SH-SY5Y (cell line): ENCODE results near the gene SEMA3D.
A peak's percentile ranks its signal among the peaks of the same experiment; 100 is the strongest.

Source experiments
- GATA2 ChIP-seq: IDR thresholded peaks from 2 replicates; pipeline ENCODE4 v1.6.1; 2011; ENCODE audit warnings: mild to moderate bottlenecking, low read depth, low read length
- GATA3 ChIP-seq: IDR thresholded peaks from 2 replicates; pipeline ENCODE4 v1.6.1; 2011; ENCODE audit warnings: low read depth, mild to moderate bottlenecking, low read length, moderate library complexity

The SEMA3D gene

DNA sequence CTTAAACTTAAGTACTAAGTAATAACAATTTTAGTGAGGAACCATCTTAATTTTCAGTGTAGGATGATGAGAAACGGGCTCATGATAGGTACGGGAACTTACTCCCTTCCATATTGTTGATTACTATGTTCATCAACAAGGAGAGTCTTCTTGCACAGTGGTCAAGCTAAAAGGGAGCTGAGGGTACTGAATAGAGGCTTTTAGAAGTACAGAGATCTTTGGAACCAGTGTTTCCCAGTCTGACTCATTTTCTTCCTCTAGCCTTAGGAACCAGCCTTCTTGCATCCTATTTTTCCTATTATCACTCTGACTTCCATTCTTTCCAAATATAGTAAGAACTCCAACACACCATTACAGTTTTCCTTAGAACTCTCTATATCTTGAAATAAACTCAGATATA, 17.6 kb upstream of the SEMA3D start:
- no peak for TF ChIP-seq GATA2
- TF ChIP-seq GATA3, result no peak

DNA sequence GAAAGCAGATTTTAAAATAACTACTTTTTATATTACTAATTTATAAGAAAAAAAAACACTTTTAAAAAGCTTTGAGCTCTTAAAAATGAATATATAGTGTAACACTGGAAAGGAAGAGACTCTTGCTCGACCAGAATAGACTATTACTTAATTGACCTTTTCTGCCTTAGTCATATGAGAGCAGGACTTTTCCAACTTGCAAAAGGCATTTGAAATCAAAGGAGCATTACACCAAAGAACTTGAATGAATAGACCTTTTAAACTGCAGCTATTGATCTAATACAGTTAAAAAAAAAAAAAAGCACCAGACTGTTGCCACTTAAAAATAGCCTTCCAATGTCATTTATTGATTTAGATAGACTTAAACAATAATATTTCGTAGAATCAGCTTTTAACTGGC, 17.2 kb upstream of the SEMA3D start:
- TF ChIP-seq GATA3 (no peak), GATA2 (no peak)

DNA sequence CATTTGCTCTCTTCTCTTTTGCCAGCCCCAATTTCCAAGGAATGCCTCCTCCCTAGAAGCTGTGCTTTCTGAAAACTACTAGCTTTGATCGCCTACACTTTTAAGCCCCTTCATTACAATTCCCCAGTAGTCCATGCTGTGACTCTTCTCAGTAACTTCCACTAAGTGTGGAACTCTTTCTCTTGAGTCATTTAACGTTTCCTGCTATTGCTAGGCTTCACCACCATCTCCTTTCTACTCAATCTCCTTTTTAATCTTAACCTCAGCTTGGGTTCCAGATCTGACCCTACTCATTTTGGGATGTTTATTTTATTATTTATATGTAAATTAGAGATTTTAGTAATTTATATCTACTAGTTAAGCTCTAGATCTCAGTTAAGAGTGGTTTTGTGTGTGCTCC, 14.4 kb upstream of the SEMA3D start:
- TF ChIP-seq GATA3 (no peak), GATA2 (no peak)

DNA sequence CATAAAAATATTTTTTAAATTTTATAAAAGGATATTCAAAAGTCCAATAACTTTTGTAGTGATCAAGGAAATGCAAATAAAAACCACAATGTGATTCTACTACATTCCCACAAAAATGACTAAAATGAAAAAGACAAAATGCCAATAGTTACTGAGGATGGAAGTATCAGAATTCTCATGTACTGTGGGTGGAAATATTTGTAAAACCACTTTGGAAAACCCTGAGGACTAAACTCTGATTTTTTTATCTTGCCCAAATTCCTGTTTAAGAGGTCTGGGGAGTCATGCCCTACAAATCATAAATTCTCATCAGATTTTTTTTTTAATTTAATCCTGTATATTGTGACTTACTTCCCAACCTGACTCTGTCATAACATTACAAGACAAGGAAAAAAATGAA, 9.8 kb upstream of the SEMA3D start:
- TF ChIP-seq GATA3 (no peak), GATA2 (no peak)

DNA sequence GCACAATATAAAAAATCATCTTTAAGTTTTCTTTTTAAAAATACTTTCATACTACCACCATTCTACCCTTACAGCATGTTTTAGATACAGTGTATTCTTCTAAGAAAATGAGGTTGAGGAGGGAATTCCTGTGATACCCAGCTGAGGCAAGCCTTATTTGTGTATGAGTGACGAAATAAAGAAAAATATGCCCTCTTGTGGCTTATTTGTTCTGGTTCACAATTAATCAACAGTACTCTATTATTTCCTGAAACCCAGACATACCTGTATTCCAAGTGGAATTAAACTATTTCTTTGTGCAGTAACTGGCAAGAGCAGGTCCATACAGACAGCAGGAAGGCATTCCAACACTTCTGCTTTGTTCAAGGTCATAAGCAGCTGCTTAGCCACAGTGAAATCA, 4.5 kb upstream of the SEMA3D start:
- TF ChIP-seq GATA3 (no peak), GATA2 (no peak)

DNA sequence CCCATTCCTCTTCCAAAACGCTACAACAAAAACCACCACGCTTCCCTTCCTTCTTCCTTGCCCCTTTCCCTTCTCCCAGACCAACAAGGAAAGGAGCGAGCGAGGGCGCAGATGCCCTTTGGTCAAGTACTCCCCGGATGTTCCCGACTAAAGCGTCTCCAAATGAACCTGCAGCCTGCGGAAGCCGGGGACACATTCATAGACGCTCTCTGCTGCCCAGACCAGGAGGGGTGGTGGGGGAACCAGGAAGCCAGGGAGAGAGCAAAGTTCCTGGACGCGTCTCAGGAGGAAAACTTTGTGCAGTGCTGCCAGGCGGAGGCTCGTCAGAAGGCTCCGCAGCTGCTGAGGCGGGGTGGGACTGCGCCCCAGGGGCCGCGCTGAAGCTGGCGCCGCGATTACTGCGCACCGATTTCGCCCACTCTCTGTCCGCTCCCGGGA, 754 bp downstream of the SEMA3D start:
- TF ChIP-seq GATA3 (no peak), GATA2 (no peak)

DNA sequence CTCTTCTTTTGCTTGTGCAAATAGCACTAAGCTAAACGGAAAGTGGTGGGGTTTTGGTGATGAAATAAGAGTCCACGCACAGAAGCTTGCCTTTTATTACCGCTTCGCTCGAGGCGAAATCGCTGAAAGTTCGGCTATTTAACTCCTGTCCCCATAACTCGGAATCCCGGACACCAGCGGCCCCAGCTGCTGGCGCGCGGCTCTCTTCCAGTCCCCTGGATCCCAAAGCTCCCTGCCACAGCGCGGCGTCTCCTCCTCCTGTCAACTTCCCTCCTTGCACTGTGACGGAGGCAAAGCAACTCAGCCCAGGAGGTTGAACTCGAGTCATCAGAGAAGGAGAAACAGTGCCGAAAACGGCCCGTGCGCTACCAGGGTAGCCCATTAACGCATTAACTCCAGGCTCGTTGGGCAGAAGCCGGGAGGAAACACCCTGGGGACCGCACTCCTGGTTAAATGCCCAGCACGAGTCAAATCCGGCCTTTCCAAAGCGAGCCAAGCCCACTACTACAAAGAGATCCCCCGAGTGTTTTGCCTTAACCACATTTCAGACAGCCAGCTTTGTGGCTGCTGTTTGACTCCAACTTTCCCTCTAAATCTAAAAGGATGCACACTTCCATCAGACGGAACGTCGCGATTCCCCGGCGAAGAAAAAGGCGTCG, 1.3 kb downstream of the SEMA3D start:
- TF ChIP-seq GATA2, result no peak
- no peak for TF ChIP-seq GATA3

DNA sequence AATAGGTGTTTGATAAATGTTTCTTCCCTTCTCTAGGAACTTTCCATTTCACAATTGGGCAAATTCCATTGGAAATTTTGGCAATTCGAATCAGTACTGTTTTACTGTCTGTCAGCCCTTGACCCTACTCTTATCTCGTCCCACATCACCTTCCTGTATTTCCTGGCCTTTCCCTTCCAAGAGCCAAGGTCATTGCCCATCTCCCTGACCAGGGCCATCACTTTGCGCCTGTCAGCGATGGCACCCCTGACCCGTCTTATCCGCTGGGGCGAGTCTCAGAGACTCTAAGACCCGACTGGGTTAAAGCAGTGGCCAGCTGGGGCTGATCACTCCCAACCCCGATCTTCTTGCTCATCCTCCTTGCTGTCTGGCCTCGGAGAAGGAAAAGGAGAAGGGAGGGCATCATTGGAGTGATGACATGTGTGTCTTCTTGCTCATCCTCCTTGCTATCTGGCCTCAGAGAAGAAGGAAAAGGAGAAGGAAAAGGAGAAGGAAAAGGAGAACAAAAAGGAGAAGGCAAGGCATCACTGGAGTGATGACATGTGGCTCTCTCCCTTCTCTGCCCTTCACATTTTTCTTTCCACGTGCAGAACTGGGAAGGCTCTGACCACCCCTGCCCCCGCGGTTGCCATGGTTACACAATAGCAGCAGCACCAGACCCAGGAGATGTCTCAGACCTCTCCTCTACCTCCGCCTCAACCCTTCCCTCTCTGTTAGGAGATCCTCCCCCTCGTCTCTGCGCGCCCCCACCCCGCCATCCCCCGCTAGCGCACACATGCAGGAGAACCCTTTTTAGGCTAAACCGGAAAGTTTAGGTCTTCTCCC, 2.0 kb downstream of the SEMA3D start:
- TF ChIP-seq GATA3, result no peak
- TF ChIP-seq GATA2, result peak; percentile 67

DNA sequence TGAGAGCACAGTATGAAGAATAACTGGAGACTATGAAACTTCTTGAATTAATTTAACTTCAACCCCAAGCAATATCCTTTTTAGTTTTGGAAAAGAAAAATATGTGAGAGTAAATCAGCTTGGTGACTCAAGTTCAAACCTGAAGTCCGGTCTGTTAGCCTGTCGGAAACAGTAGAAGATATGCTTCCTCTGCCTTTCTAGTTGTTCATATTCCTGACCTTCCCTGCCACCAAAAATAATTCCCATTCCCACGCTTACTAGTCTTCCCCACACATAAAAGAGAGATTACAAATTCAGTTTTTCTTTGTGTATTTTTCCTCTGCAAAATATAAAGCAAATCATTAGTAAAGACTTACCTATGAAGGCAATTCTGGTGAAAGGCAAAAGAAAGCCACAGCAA, 3.6 kb downstream of the SEMA3D start:
- TF ChIP-seq GATA2 (no peak), GATA3 (no peak)

DNA sequence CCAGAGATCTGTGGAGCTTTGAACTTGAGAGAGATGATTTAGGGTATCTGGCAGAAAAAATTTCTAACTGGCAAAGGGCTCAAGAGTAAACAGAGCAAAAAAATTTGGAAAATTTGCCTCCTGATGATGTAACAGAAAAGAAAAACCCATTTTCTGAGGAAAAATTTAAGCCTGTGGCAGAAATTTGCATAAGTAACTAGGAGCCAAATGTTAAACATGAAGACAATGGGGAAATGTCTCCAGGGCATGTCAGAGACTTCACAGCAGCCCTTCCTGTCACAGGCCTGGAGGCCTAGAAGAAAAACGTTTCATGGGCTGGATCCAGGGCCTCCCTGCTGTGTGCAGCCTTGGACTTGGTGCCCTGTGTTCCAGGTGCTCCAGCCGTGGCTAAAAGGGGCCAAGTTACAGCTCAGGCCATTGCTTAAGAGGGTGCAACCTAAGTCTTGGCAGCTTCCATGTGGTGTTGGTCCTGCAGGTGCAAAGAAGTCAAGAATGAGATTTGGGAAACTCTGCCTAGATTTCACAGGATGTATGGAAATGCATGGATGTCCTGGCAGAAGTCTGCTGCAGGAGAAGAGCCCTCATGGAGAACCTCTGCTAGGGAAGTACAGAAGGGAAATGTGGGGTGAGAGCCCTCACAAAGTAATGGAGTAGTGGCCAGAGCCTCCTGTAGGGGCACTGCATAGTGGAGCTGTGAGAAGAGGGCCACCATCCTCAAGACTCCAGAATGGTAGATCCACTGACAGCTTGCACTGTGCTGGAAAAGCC, 8.1 kb downstream of the SEMA3D start:
- TF ChIP-seq GATA2 (no peak), GATA3 (no peak)

DNA sequence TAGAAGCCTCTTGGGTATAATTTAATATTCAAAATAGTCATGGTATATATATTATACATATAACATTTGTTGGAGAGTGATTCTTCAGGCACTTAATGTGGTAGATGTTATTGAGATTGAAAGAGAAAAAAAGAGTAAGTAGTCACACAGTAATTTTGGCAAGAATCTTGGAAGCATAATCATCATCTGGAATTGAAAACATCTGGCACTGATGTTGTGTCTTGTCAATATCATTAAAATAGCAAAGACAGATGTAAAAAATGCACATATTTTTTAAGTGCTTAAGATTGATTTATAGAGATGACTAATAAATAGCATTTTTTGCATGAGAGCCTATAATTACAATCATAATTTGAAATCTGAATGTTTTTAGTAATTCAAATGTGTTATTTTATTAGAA, 9.5 kb downstream of the SEMA3D start:
- TF ChIP-seq GATA2 (no peak), GATA3 (no peak)

DNA sequence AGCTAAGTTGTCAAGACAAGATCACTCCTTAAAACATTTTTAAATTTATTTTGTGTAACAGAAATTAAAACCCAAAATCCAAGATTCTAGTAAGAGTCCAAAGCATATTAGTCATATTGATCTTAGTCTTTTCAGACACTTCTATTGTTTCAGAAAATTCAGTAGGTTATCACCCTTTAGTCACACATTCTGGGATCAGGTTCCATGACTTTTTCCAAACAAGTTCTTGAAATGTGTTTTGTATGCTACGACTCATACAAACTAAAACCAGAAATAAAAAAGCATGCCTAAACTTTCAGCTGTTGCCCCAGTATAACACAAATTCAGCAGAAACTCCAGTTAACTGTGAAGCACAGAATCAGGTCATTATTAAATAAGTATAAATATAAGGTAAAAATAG, 10.7 kb downstream of the SEMA3D start:
- TF ChIP-seq GATA3 (no peak), GATA2 (no peak)

DNA sequence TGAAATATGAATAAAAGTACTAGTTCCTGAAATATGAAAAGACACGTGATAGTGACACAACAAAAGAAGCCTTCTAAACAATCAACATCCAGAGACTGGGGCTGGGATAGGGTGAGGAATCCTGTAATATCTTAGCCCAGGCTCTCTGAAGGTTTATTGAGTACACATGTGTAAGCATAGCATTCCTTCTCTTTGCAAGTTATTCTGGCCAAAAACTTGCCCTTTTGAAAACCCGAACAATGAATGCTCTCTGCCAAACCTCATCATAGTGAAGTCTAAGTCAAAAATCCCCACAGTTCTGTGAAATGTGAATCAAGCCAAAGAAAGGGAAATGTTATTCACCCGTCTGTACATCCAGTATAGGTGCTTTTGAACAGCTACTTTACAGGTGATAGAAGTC, 11.6 kb downstream of the SEMA3D start:
- TF ChIP-seq GATA2 (no peak), GATA3 (no peak)

DNA sequence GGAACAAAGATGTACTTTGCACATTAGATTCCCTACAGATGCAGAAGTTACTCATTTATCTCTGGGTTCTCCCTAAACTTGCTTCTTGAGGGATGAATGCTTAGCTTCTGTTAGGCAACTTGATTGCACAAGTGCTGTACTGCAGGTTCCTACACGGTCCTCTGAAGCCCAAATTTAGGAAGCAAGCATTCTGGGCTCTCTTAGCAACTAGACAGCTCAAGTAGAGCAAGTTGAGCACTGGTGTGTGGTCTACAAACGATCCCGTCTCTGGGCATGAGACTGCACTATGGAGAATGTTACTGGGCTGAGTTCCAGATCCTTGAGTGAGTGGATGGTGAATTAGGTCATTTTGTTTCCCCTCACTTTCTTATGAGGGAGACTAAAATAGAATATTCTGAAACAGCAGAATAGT, 14.3 kb downstream of the SEMA3D start:
- TF ChIP-seq GATA3 (no peak), GATA2 (no peak)
